HG03432 (cell line): Measurements from ENCODE around the gene CELSR1.

Source experiments
- ATAC-seq: cut with Tn5 transposase; IDR thresholded peaks from one replicate; pipeline ENCODE4 v1.9.1; 2021; ENCODE audit warnings: mild to moderate bottlenecking, moderate library complexity; ENCODE audit not compliant: unreplicated experiment

The CELSR1 gene

GRCh38 chr22:46367707-46368191, 169.7 kb downstream of the CELSR1 start:
- no peak for ATAC-seq

DNA sequence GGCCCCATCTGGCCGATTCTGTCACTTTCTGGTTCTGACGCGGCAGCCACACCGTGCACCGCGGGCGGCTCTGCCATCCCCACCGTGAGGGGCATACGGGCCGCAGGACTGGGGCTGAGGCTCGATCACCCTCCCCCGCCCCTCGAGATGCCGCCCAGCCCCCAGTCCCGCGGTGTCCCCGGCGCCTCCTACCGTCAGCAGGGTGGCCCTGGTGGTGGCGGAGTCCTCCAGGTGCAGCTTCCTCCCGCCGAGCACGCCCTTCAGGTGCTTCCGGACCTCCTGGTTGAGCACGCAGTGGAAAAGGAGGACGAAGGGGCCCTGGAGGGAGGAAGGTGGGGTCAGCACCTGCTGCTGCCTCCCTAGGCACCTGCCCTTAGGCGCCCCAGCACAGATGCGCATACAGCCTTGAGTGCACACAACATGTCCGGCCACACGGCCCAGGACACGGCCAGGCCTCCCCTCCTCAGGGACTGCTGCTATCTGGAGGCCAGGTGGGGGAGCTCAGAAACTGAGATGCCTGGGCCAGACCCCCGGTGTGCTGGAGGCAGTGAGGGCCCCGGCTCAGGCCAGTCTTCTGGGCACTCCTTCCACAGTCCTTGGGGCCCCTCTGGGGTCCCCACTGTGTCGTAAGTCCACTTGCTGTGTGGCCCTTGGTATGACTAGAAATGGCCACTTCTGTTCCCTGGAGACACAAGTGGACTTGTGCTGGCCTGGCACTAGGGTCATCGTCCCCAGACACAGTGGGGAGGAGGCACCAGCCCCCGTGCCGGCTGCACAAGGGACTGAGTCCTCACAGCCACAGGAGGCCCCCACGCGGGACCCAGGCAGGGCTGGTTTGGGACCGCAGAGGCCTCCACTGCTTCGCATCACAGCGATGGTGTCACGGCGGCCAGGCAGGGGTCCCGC, 170.4 kb downstream of the CELSR1 start:
- no peak for ATAC-seq

DNA sequence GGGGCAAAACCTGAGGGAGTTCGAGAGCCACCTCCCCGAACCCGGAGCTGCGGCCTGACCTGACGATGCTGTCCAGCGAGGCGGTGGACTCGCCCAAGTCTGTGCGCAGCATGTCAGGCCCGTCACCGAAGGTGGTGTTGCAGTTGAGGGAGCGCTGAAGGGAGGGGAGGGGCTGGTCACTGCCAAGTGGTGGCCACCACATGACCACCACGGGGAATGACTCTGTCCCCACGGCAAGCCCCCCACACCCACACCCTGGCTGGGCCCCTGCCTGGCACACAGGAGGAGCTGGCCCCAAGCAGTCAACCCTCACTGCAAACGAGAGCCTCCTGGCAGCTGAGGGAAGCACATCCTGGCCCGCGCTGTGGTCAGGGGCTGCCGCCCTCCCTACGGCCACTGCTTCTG, 171.1 kb downstream of the CELSR1 start:
- no peak for ATAC-seq

GRCh38 chr22:46365166-46365624, 172.2 kb downstream of the CELSR1 start:
- ATAC-seq: no peak

GRCh38 chr22:46364341-46365165, 172.9 kb downstream of the CELSR1 start:
- ATAC-seq: no peak

GRCh38 chr22:46363611-46364321, 173.7 kb downstream of the CELSR1 start:
- ATAC-seq: no peak

- ATAC-seq: no peak
These were observed 174.4 kb downstream of the CELSR1 start for GRCh38 chr22:46362934-46363515.

GRCh38 chr22:46362203-46362933, 175.1 kb downstream of the CELSR1 start:
- ATAC-seq: no peak

DNA sequence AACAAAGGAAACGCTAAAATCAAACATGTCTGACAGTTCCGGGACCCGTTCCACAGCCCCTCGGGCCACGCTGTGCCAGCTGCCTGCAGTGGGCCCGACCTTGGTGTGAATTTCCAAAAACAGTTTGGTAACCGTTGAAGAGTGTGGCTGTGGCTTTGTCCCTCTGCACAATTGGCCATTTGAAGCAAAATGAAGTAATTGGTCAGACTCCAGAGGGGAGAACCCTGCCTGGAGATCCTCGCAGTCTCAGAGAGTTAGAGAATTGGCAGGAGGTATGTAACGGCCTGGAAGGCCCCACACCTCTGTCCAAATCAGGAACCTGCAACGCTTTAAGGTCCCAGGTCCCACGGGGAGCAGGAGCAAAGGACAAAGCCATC, 175.6 kb downstream of the CELSR1 start:
- ATAC-seq: no peak

- ATAC-seq: no peak
These were observed 176.5 kb downstream of the CELSR1 start for GRCh38 chr22:46360891-46361290.

DNA sequence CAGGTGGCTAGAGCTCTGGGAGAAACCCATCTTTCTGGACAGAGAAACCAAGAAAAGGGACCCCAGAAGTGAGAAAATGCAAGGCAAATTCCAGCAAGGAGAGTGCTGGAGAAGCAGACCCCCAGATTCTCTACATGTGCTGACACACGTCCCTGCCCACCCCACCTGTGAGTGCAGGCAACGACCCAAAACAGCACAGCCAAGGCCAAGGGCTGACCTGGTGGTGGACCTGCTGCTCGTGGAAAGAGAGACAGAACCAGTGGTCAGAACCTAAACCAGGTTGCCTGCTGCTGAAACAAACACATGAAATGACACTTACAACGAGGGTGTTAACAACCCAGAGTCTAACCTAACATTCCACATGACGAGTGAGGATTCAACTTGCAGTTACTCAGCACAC, 177.3 kb downstream of the CELSR1 start:
- no peak for ATAC-seq

GRCh38 chr22:46359362-46359761, 178.1 kb downstream of the CELSR1 start:
- no peak for ATAC-seq

GRCh38 chr22:46358766-46359165, 178.7 kb downstream of the CELSR1 start:
- no peak for ATAC-seq

DNA sequence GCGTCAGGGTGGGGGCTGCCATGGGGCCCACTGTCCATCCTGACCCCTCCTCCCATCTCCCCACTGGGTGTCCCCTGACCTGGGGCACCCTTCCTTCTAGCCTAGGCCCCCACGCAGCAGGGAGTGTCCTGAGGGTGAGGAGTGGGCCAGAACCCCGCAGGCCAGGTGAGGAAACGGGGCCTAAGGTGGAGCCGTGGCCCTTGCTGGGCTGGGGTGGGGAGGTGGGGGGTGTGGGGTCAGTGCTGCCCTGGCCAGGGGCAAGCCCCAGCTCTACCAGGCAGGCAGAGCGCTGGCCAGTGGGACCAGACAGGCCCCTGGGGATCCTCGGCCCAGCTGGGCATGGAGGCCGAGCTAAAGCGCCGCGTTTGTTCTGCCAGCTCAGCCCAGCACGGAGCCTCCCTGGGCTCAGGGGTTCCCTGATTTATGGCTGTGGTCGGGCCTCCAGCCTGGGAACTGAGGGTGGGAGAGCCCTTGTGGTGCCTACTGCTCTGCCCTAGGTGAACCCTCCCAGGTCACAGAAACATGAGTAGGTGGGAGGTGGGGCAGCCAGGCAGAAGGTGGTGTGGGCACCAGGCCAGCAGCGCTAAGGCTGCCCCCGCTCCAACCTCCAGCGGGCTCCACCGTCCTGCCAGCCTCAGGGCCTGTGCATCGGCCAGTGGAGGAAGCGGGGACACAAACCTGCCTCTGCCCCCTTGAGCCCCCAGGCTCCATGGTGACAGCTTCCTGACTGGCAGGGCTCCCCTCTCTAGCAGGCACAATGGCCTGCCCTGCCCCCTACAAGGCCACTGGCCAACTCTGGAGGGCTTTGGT, 179.5 kb downstream of the CELSR1 start:
- no peak for ATAC-seq

DNA sequence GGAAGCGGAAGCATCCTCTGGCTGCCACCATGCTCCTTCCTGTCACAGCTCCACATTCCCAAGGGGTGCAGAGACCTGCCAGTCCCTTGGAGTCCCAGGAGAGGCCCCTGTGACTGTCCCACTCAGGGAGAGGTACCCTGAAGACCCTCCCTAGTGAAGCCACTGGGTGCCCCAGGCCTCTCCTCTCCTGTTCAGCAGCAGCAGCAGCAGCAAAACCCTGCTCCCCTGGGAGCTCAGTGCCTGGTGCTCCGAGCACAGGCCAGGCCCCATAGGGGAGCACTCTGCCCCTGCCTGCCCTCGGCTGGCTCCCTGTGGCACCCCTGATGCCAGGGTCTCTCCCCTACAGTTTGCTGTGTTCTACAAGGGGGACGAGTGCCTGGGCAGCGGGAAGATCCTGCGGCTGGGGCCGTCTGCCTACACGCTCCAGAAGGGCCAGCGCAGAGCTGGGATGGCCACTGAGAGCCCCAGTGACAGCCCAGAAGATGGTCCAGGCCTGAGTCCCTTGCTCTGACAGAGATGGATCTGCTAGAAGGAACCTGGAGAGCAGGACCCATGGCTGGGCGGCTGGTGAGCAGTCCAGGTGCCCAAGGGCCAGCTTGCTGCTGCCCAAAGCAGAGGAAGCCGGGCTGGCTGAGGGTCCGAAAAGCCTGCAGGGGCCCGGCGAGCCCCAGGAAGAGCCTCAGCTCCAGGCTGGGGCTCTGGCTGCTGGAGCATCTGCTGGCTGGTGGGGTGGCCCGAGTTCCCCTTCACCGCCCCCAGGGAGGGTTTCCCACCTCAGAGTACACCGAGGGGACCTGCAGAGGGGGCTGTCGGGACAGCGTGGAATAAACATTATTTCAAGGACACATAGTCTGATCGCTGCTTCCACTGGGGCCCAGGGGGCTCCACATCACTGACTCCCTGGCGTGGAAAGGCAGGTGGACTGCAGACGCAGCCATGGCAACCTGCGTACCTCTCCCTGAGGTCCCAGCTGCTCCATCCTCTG, 180.6 kb downstream of the CELSR1 start:
- ATAC-seq: no peak

- no peak for ATAC-seq
These were observed 181.4 kb downstream of the CELSR1 start for GRCh38 chr22:46355996-46356471.

DNA sequence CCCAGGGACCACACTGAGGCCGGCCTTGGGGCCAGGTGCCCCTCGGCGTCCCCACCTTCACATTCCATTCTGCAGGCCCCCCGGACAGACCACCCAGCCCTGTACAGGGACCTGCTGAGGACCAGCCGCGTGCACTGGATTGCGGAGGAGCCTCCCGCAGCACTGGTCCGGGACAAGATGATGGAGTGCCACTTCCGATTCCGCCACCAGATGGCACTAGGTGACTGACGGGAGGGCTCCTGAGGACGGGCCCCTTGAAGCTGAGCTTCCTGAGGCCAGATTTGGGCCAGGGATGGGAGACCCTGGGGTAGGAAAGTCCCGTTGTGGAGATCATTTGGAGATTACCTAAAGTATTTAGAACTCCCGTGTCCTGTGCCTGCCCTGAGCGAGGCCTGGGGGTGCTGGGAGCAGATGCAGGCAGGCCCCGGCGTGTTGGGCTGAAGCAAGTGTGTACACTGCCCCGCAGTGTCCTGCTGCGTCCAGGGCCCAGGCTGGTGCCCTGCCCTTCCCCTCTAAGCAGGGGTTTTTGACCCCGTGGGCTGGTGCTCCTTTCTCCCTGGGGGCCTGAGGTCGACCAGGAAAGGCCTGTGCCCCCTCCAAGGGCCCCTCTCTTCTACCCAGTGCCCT, 181.9 kb downstream of the CELSR1 start:
- no peak for ATAC-seq

DNA sequence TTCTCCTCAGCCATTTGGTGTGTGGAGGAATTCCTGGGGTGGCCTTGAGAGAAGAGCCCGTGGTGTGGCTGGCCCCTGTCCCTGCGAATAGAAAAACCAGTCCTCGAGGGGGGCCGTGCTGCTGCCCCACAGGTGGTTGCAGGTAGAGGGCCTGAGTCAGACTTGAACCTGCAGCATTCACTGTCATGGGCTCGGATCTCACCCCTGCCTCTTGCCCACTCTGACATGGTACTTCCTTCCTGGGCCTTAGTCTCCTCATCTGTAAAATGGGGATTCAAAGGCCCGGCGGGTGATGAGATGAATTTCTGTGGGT, 182.5 kb downstream of the CELSR1 start:
- no peak for ATAC-seq
